HG02759 (cell line): ENCODE data around the gene SLC26A2.

Source experiments
- ATAC-seq: cut with Tn5 transposase; IDR thresholded peaks from one replicate; pipeline ENCODE4 v1.9.1; 2021; ENCODE audit warnings: mild to moderate bottlenecking, moderate library complexity; ENCODE audit not compliant: unreplicated experiment

SLC26A2 gene

GRCh38 chr5:149961186-149961685, 678 bp downstream of the SLC26A2 start:
- no peak for ATAC-seq

- no peak for ATAC-seq
Measured at GRCh38 chr5:149961957-149962409, 1.4 kb downstream of the SLC26A2 start.

DNA sequence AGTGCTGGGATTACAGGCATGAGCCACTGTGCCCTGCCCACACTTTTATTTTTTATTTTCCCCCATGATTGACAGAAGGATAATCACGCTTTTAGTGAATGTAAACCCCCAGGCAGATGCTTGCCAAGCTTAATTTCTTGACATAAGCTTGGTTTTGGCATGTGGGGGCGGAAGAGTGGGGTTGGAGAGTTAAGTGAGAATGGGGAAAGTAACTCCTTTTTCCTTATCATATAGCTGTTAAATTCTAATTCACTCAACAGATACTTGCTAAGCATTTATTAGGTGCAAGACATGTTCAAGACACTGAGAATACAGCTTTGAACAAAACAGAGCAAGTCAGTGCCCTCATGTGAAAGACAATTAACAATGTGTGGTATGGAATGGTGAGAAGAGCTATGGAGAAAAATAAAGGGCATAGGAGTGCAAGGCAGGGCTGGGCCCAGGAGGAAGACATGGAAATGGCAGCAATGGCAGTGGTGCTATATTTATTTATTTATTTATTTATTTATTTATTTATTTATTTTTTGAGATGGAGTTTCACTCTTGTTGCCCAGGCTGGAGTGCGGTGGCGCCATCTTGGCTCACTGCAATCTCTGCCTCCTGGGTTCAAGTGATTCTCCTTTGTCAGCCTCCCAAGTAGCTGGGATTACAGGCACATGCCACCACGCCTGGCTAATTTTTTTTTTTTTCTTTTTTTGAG, 2.2 kb downstream of the SLC26A2 start:
- ATAC-seq = no peak

DNA sequence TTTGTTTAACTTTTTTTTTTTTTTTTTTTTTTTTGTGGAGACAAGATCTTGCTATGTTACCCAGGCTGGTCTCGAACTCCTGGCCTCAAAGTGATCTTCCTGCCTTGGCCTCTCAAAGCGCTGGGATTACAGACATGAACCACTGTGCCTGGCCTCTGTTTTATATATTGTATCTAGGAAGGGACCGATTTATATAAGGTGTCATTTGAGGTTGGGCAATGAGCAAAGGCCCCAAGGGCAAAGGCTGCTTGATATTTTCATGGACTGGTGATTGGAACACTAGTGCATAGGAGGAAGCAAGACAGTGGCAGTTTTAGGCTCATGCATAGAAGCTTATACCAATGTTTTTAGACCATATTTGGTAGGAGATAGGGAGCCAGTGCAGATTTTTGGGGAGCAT, 3.2 kb downstream of the SLC26A2 start:
- ATAC-seq = no peak

DNA sequence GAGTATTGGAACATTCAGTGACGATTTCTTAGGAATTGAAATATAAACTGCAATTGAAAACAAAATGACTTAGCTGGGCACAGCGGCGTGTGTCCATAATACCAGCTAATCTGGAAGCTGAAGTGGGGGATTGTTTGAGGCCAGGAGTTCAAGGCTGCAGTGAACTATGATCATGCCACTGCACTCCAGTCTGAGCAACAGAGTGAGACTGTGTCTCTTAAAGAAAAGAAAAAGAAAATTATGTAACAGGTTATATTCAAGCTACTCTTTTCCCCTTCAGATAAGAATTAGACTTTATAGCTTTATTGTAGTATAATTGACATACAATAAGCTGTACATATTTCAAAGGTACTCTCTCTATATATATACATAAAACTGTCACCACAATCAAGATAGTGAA, 6.4 kb downstream of the SLC26A2 start:
- ATAC-seq = no peak

- ATAC-seq = no peak
Measured at GRCh38 chr5:149969181-149969930, 8.8 kb downstream of the SLC26A2 start.

GRCh38 chr5:149975409-149975808, 14.9 kb downstream of the SLC26A2 start:
- ATAC-seq = no peak

- no peak for ATAC-seq
Measured at GRCh38 chr5:149979896-149980295, 19.3 kb downstream of the SLC26A2 start.

GRCh38 chr5:149981206-149981605, 20.6 kb downstream of the SLC26A2 start:
- ATAC-seq = no peak

DNA sequence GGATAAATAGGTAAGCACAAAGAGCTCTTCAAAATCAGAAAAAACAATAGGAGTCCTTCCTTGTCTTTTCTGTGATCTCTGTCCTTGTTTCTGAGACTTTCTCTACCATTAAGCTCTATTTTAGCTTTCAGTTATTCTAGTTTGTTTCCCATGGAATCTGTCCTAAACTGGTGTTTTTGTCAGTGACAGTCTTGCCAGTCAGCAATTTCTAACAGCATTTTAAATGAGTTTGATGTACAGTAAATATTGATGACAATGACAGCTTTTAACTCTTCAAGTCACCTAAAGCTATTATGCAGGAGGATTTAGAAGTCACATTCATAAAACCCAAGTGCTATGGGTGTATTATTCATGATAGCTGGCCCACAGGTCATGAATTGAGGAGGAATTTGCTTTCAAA, 21.9 kb downstream of the SLC26A2 start:
- no peak for ATAC-seq

DNA sequence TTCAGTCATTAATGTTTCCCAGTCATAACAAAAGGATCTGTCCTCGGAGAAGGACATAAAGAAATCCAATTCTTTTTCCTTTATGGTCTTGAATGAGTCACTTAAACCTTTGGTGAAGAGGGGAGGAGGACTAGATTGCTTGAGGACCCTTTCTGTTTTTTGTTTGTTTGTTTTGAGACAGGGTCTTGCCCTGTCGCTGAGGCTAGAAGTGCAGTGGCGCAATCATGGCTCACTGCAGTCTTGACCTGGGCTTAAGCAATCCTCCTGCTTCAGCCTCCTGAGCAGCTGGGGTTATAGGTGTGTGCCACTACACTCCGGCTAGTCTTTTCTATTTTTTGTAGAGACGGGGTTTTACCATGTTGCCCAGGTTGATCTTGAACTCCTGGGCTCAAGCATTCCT, 27.6 kb downstream of the SLC26A2 start:
- no peak for ATAC-seq

GRCh38 chr5:149990518-149991376, 30.2 kb downstream of the SLC26A2 start:
- peak; percentile 71 for ATAC-seq

- no peak for ATAC-seq
Measured at GRCh38 chr5:149993471-149993870, 32.9 kb downstream of the SLC26A2 start.

DNA sequence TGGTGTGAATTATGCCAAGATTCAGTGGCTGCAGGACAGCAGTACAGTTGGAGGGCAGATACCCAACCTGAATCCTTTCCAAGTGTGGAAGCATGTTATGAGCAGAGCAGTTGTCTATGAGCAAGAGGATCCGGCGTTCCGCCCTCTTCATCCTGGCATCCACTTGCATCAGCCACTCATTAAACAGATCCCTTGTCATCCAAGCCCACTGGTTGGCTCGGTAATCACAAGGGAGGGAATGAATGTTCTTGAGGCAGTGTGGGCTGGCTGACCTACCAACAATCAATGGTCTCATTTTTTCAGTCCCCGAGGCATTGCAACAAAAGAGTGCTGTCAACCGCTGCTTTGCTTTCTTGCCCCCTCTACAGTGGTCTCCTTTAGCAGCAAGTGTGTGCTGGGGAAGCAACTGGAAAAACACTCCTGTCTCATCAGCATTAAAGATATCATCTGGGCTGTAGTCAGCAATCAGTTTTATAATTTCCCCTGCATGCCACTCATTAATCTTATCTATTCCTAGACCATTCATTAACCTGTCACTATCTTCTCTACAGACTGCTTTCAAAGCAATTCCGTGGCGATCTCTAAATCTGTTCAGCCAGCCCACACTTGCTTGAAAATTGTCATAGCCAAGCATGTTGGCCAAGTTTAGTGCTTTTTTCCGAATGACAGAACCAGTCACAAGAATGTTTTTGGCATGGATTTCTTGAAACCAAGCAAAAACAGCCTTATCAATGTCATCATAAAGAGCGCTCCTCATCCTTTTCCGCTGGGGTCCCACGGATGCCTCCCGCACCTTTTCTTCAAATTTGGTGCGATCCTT, 35.0 kb downstream of the SLC26A2 start:
- ATAC-seq = no peak

GRCh38 chr5:149996205-149996890, 35.8 kb downstream of the SLC26A2 start:
- no peak for ATAC-seq

- no peak for ATAC-seq
Measured at GRCh38 chr5:149998281-149998680, 37.7 kb downstream of the SLC26A2 start.

GRCh38 chr5:149999359-149999758, 38.8 kb downstream of the SLC26A2 start:
- ATAC-seq = no peak

DNA sequence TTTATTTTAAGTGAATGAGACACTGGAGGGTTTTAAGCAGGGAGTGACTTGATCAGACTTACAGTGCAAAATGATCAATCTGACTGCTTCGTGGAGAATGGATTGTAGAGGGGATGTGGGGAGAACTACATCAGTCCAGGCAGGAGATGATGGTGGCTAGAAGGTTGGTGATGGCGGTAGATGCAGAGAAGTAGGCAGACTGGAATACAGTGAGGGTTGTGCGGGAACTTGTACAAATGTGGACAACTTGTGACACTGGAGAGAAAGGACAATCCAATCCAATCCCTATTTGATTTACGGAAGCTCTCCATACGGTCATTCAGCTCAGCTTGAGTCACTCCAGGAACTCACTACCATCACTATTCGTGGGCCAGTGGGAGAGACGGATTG, 39.3 kb downstream of the SLC26A2 start:
- ATAC-seq = no peak

- ATAC-seq = peak; percentile 89
Measured at GRCh38 chr5:150000256-150000989, 39.9 kb downstream of the SLC26A2 start, which contains the start of the genes HMGXB3 and TIGD6. Gene HMGXB3 (plus strand): TSS chr5:150000739. CDS start chr5:150004853, 4,114 bp downstream. Gene TIGD6 (minus strand): TSS chr5:150000654. CDS start chr5:149996348, 4,306 bp downstream.
